SK-N-SH (cell line): ENCODE data around the gene ROBO4. TPM values are rescaled to one million over a fixed set of nuclear protein-coding genes. Genes with fewer than 3 reads are reported as not detected.

ENCODE experiments used
- CTCF ChIA-PET: fragments of 300-600, 350-600 bp; formaldehyde crosslinking; extraction: SDS; loops from one replicate; lab custom pipeline; 2021; lab: Yijun Ruan, JAX
- POLR2A ChIA-PET: fragments of 350-600 bp; sonication (Branson Sonifier 250); formaldehyde crosslinking; extraction: SDS; loops from one replicate; lab custom pipeline; 2020; ENCODE audit warnings: antibody characterized with exemption, inconsistent platforms; lab: Yijun Ruan, JAX
- DNase-seq: peaks from one replicate; pipeline ENCODE4 v3.0.0; 2012
- H2AFZ ChIP-seq: fragments of 200-600 bp; sonication (generic); 2 replicates; pipeline ENCODE4 v1.8.1; 2016; ENCODE audit warnings: antibody characterized with exemption, mild to moderate bottlenecking, low read depth
- H3F3A ChIP-seq: fragments of 200-600 bp; sonication (generic); replicated peaks from 2 replicates; pipeline ENCODE3; 2016; ENCODE audit warnings: antibody characterized with exemption, mild to moderate bottlenecking; ENCODE audit not compliant: insufficient read depth
- H3K27ac ChIP-seq, 2 experiments: fragments of 200-500 bp in 1 of 2; fragments of 200-600 bp in 1 of 2; sonication (Bioruptor generic) in 1 of 2; sonication (generic), shearing (Covaris generic) in 1 of 2; 2 replicates each; pipeline versions ENCODE4 v1.5.1 to v1.6.1; 2014 to 2016; ENCODE audit warnings: low read depth in 2 of 2, inconsistent platforms in 1 of 2, low read length in 1 of 2, mild to moderate bottlenecking in 1 of 2, mixed read lengths in 1 of 2
- H3K27me3 ChIP-seq: fragments of 200-600 bp; sonication (generic), shearing (Covaris generic); 2 replicates; pipeline ENCODE4 v1.6.1; 2016; ENCODE audit warnings: mixed run types; ENCODE audit not compliant: insufficient read depth
- H3K36me3 ChIP-seq, 2 experiments: fragments of 200-500 bp in 1 of 2; fragments of 200-600 bp in 1 of 2; sonication (Bioruptor generic) in 1 of 2; sonication (generic) in 1 of 2; replicated peaks in 1 of 2; 2 replicates each; pipeline versions ENCODE3 to v1.5.1; 2014 to 2016; ENCODE audit warnings: low read length in 1 of 2, mild to moderate bottlenecking in 1 of 2; ENCODE audit not compliant: insufficient read depth in 2 of 2, control insufficient read depth in 1 of 2
- H3K4me1 ChIP-seq, 2 experiments: fragments of 200-500 bp in 1 of 2; fragments of 200-600 bp in 1 of 2; sonication (Bioruptor generic) in 1 of 2; sonication (generic), shearing (Covaris generic) in 1 of 2; 2 replicates each; pipeline versions ENCODE4 v1.5.1 to v1.6.1; 2014 to 2016; ENCODE audit warnings: low read depth in 1 of 2, low read length in 1 of 2, mixed run types in 1 of 2; ENCODE audit not compliant: insufficient read depth in 2 of 2, control insufficient read depth in 1 of 2
- H3K4me2 ChIP-seq: fragments of 200-600 bp; sonication (generic), shearing (Covaris generic); 2 replicates; pipeline ENCODE4 v1.6.1; 2017; ENCODE audit warnings: mixed run types
- H3K4me3 ChIP-seq, 2 experiments: fragments of 200-500 bp in 1 of 2; fragments of 200-600 bp in 1 of 2; sonication (Bioruptor generic) in 1 of 2; sonication (generic), shearing (Covaris generic) in 1 of 2; 2 replicates each; pipeline versions ENCODE4 v1.5.1 to v1.8.1; 2014 to 2016; ENCODE audit warnings: low read depth in 2 of 2, inconsistent platforms in 1 of 2, low read length in 1 of 2, mild to moderate bottlenecking in 1 of 2, mixed read lengths in 1 of 2, moderate library complexity in 1 of 2
- H3K79me2 ChIP-seq: fragments of 200-600 bp; sonication (generic); 2 replicates; pipeline ENCODE4 v1.8.1; 2017; ENCODE audit warnings: mild to moderate bottlenecking; ENCODE audit not compliant: insufficient read depth
- H3K9ac ChIP-seq: fragments of 200-600 bp; sonication (generic); 2 replicates; pipeline ENCODE4 v1.6.1; 2017; ENCODE audit warnings: mixed run types
- H3K9me2 ChIP-seq: fragments of 200-600 bp; sonication (generic); 2 replicates; pipeline ENCODE4 v1.6.1; 2017; ENCODE audit warnings: mixed run types
- H3K9me3 ChIP-seq: fragments of 200-600 bp; sonication (generic); 2 replicates; pipeline ENCODE4 v1.6.1; 2017; ENCODE audit warnings: mixed run types, mild to moderate bottlenecking, moderate library complexity
- H4K20me1 ChIP-seq: fragments of 200-600 bp; sonication (generic); 2 replicates; pipeline ENCODE4 v1.6.1; 2017; ENCODE audit warnings: mild to moderate bottlenecking, mixed run types; ENCODE audit not compliant: insufficient read depth
- CHD2 ChIP-seq: fragments of 150-350 bp; IDR thresholded peaks from 2 replicates; pipeline ENCODE4 v1.6.1; 2018; ENCODE audit warnings: low read length; ENCODE audit not compliant: partially characterized antibody
- ELF1 ChIP-seq: IDR thresholded peaks from 2 replicates; pipeline ENCODE4 v1.4.0; 2012
- EP300 ChIP-seq, 2 experiments: IDR thresholded peaks; 2 replicates each; pipeline versions ENCODE4 v1.4.0 to v1.6.1; 2012; ENCODE audit warnings: borderline replicate concordance in 1 of 2, low read depth in 1 of 2, low read length in 1 of 2
- EZH2phosphoT487 ChIP-seq: fragments of 200-600 bp; sonication (generic); IDR thresholded peaks from 2 replicates; pipeline ENCODE4 v1.6.1; 2017; ENCODE audit warnings: low read depth, mixed run types, mild to moderate bottlenecking, antibody characterized with exemption, moderate library complexity, borderline replicate concordance
- FOSL2 ChIP-seq: IDR thresholded peaks from 2 replicates; pipeline ENCODE4 v1.4.0; 2012; ENCODE audit warnings: low read depth, mild to moderate bottlenecking, moderate library complexity, borderline replicate concordance
- FOXJ3 ChIP-seq: sonication (generic); formaldehyde crosslinking; IDR thresholded peaks from 2 replicates; pipeline ENCODE4 v1.5.1; 2020; ENCODE audit warnings: mild to moderate bottlenecking, missing genetic modification reagents
- FOXM1 ChIP-seq: IDR thresholded peaks from 2 replicates; pipeline ENCODE4 v1.4.0; 2012; ENCODE audit warnings: low read depth, mild to moderate bottlenecking
- GABPA ChIP-seq: IDR thresholded peaks from 2 replicates; pipeline ENCODE4 v1.4.0; 2012; ENCODE audit warnings: low read depth, mild to moderate bottlenecking
- GATA2 ChIP-seq: sonication (generic); formaldehyde crosslinking; IDR thresholded peaks from 2 replicates; pipeline ENCODE4 v1.5.0; 2020; ENCODE audit warnings: mild to moderate bottlenecking, missing genetic modification reagents
- JUND ChIP-seq: IDR thresholded peaks from 2 replicates; pipeline ENCODE4 v1.4.0; 2012
- MXI1 ChIP-seq: IDR thresholded peaks from 2 replicates; pipeline ENCODE4 v1.6.1; 2012; ENCODE audit warnings: mild to moderate bottlenecking, low read depth, low read length, improper control_type of control experiment
- NFIC ChIP-seq: IDR thresholded peaks from 2 replicates; pipeline ENCODE4 v1.4.0; 2012; ENCODE audit warnings: borderline replicate concordance
- NRF1 ChIP-seq: IDR thresholded peaks from 2 replicates; pipeline ENCODE4 v1.6.1; 2012; ENCODE audit warnings: low read depth, mild to moderate bottlenecking, low read length
- POLR2AphosphoS5 ChIP-seq: IDR thresholded peaks from 2 replicates; pipeline ENCODE4 v1.6.1; 2012; ENCODE audit warnings: low read depth, low read length
- RAD21 ChIP-seq: IDR thresholded peaks from 2 replicates; pipeline ENCODE4 v1.6.1; 2012; ENCODE audit warnings: mild to moderate bottlenecking, low read length
- RCOR1 ChIP-seq: fragments of 150-350 bp; IDR thresholded peaks from 2 replicates; pipeline ENCODE4 v1.6.1; 2017; ENCODE audit warnings: antibody characterized with exemption, low read length
- RFX5 ChIP-seq: IDR thresholded peaks from 2 replicates; pipeline ENCODE4 v1.6.1; 2012; ENCODE audit warnings: mild to moderate bottlenecking, improper control_type of control experiment, low read length
- RXRA ChIP-seq: IDR thresholded peaks from 2 replicates; pipeline ENCODE4 v1.4.0; 2012; ENCODE audit warnings: low read depth, mild to moderate bottlenecking, borderline replicate concordance
- SIN3A ChIP-seq: IDR thresholded peaks from 2 replicates; pipeline ENCODE4 v1.6.1; 2012; ENCODE audit warnings: low read depth, mild to moderate bottlenecking, low read length, moderate library complexity, borderline replicate concordance
- SMC3 ChIP-seq: IDR thresholded peaks from 2 replicates; pipeline ENCODE4 v1.6.1; 2012; ENCODE audit warnings: low read depth, low read length, improper control_type of control experiment
- TAF1 ChIP-seq: IDR thresholded peaks from 2 replicates; pipeline ENCODE4 v1.6.1; 2012; ENCODE audit warnings: low read depth, mild to moderate bottlenecking, low read length, moderate library complexity, borderline replicate concordance
- TCF12 ChIP-seq: IDR thresholded peaks from 2 replicates; pipeline ENCODE4 v1.4.0; 2012
- YY1 ChIP-seq: IDR thresholded peaks from 2 replicates; pipeline ENCODE4 v1.4.0; 2012; ENCODE audit warnings: low read depth, mild to moderate bottlenecking
- WGBS: methylation state at CpG from one replicate; pipeline ENCODE4 v1.1.6; 2017; ENCODE audit warnings: low lambda C conversion rate; 5-methylcytosine and 5-hydroxymethylcytosine counted together
- polyA plus RNA-seq, 3 experiments: library from polyadenylated mRNA; depleted of rRNA; stranded (reverse); fragments of >200 nt; gene quantifications; 2 replicates each; pipeline ENCODE4 v1.2.3, GENCODE V29; 2012
- TF ChIP-seq, protein P1 (sequence below): fragments of 150-350 bp; IDR thresholded peaks from 2 replicates; pipeline ENCODE4 v1.6.1; 2017; ENCODE audit warnings: antibody characterized with exemption, low read length, low read depth, borderline replicate concordance
- TF ChIP-seq, protein P2 (sequence below): IDR thresholded peaks from 2 replicates; pipeline ENCODE4 v1.4.0; 2012; ENCODE audit warnings: low read depth, borderline replicate concordance
- TF ChIP-seq, protein P3 (sequence below): IDR thresholded peaks from 2 replicates; pipeline ENCODE4; 2012
- TF ChIP-seq, protein P4 (sequence below): fragments of 200-600 bp; sonication (generic); IDR thresholded peaks from 2 replicates; pipeline ENCODE4 v1.6.1; 2017; ENCODE audit warnings: antibody characterized with exemption, mild to moderate bottlenecking, moderate library complexity
- TF ChIP-seq, protein P5 (sequence below): IDR thresholded peaks from 2 replicates; pipeline ENCODE4 v1.4.0; 2012; ENCODE audit warnings: low read depth, borderline replicate concordance

ROBO4 gene
- polyA plus RNA-seq, 1 of the 3 experiments (the other 2 are of a cell fraction) = 0.95 TPM

DNA sequence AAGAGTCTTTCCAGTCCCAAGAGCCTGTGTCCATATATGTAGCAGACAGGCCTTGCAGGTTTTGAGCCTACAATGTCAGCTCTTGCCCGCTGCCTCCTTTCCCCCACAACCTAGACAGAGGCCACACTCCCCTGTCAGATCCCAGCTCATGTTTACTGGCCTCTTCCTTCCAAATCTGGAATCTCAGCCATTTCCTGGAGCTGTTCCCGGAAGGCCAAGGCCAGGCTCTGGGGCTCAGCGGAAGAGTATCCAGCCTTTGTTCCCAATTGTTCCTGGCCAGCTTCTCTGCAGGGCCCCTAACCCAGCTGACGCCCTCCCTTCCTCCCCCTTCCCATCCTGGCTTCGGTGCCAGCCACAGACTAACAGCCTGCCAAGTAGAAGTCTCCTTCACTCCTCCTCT, 1.0 kb upstream of the ROBO4 start (continued):
- TF ChIP-seq ELF1 = peak; percentile 53; the same call in 1 of the 2 replicates

DNA sequence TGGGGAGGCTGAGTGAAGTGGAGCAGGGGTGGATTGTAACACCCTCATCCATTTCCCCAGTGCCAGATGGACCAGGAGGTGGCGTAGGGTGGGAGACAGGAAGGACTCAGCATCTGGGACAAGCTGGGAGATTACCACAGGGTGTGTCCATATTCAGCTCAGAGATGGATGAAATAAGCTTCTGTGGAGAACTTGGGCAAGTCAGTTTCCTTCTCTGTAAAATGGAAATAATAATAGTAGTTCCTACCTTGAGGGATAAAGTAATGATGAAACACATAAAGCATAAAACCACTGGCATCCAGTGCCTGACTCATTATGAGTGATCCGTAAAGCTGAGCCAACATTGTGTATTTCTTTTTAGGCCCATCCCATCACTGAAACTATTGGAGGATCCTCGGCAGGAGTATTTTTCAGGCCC, 607 bp upstream of the ROBO4 start:
- no peaks in the 10 kb centered on the region for H3K36me3 ChIP-seq
- peak; percentile 15 for DNase-seq
- POLR2A ChIA-PET = no interaction called here
- peaks cover 37% of the 10 kb centered on the region for H3F3A ChIP-seq
- peak overlapping the region; percentile 64; the same call in 1 of the 2 replicates for H2AFZ ChIP-seq
- H3K4me2 ChIP-seq = peak overlapping the region; percentile 56; the same call in 1 of the 2 replicates
- H3K27me3 ChIP-seq = no peaks in the 10 kb centered on the region
- H3K79me2 ChIP-seq = no peaks in the 10 kb centered on the region
- H3K9me2 ChIP-seq = no peaks in the 10 kb centered on the region
- H4K20me1 ChIP-seq = no peaks in the 10 kb centered on the region
- peaks cover 4 to 34% of the 10 kb centered on the region in 2 experiments; a peak in 3 of 4 replicates for H3K4me1 ChIP-seq
- CTCF ChIA-PET = interaction anchor here (1.1 to 1.5 kb wide), 4 partner anchors 17 to 507 kb away, joined by 3 to 4 read pairs (median 4); no protein-coding TSS in a partner anchor
- 29% methylated on average over 3 of the region's 3 CpGs for WGBS
- H3K27ac ChIP-seq = peak overlapping the region; percentile 78 to 96; a peak in 3 of 4 replicates
- no peak overlapping the region for H3K4me3 ChIP-seq
- H3K9ac ChIP-seq = peak overlapping the region; percentile 64
- no peaks in the 10 kb centered on the region for H3K9me3 ChIP-seq
- TF ChIP-seq, protein P1, sequence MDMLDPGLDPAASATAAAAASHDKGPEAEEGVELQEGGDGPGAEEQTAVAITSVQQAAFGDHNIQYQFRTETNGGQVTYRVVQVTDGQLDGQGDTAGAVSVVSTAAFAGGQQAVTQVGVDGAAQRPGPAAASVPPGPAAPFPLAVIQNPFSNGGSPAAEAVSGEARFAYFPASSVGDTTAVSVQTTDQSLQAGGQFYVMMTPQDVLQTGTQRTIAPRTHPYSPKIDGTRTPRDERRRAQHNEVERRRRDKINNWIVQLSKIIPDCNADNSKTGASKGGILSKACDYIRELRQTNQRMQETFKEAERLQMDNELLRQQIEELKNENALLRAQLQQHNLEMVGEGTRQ = no peak
- TF ChIP-seq GATA2 = no peak
- TF ChIP-seq, protein P2, sequence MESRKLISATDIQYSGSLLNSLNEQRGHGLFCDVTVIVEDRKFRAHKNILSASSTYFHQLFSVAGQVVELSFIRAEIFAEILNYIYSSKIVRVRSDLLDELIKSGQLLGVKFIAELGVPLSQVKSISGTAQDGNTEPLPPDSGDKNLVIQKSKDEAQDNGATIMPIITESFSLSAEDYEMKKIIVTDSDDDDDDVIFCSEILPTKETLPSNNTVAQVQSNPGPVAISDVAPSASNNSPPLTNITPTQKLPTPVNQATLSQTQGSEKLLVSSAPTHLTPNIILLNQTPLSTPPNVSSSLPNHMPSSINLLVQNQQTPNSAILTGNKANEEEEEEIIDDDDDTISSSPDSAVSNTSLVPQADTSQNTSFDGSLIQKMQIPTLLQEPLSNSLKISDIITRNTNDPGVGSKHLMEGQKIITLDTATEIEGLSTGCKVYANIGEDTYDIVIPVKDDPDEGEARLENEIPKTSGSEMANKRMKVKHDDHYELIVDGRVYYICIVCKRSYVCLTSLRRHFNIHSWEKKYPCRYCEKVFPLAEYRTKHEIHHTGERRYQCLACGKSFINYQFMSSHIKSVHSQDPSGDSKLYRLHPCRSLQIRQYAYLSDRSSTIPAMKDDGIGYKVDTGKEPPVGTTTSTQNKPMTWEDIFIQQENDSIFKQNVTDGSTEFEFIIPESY = no peak
- TF ChIP-seq, protein P3, sequence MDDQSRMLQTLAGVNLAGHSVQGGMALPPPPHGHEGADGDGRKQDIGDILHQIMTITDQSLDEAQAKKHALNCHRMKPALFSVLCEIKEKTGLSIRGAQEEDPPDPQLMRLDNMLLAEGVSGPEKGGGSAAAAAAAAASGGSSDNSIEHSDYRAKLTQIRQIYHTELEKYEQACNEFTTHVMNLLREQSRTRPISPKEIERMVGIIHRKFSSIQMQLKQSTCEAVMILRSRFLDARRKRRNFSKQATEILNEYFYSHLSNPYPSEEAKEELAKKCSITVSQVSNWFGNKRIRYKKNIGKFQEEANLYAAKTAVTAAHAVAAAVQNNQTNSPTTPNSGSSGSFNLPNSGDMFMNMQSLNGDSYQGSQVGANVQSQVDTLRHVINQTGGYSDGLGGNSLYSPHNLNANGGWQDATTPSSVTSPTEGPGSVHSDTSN = peak; percentile 46; the same call in 1 of the 2 replicates
- TF ChIP-seq YY1 = no peak
- TF ChIP-seq MXI1 = no peak
- no peak for TF ChIP-seq CHD2
- no peak for TF ChIP-seq FOXJ3
- no peak for TF ChIP-seq EP300 (IDR thresholded peaks at IDR 0.05; ENCODE audit: borderline replicate concordance in 1 of 2, low read depth in 1 of 2, low read length in 1 of 2)
- TF ChIP-seq SIN3A = no peak
- peak; percentile 36; the same call in 1 of the 2 replicates for TF ChIP-seq TCF12
- TF ChIP-seq RCOR1 = no peak
- no peak for TF ChIP-seq EZH2phosphoT487
- TF ChIP-seq GABPA = no peak
- TF ChIP-seq POLR2AphosphoS5 = peak; percentile 67; the same call in 1 of the 2 replicates
- no peak for TF ChIP-seq FOXM1
- no peak for TF ChIP-seq NFIC
- no peak for TF ChIP-seq ELF1
- no peak for TF ChIP-seq RFX5
- TF ChIP-seq FOSL2 = peak; percentile 89
- no peak for TF ChIP-seq SMC3
- TF ChIP-seq, protein P4, sequence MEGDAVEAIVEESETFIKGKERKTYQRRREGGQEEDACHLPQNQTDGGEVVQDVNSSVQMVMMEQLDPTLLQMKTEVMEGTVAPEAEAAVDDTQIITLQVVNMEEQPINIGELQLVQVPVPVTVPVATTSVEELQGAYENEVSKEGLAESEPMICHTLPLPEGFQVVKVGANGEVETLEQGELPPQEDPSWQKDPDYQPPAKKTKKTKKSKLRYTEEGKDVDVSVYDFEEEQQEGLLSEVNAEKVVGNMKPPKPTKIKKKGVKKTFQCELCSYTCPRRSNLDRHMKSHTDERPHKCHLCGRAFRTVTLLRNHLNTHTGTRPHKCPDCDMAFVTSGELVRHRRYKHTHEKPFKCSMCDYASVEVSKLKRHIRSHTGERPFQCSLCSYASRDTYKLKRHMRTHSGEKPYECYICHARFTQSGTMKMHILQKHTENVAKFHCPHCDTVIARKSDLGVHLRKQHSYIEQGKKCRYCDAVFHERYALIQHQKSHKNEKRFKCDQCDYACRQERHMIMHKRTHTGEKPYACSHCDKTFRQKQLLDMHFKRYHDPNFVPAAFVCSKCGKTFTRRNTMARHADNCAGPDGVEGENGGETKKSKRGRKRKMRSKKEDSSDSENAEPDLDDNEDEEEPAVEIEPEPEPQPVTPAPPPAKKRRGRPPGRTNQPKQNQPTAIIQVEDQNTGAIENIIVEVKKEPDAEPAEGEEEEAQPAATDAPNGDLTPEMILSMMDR = peak; percentile 27
- TF ChIP-seq NRF1 = no peak
- peak; percentile 76 for TF ChIP-seq JUND
- TF ChIP-seq RXRA = 0 out of 2 replicates have a peak, but pooled peaks have one; percentile 36
- TF ChIP-seq, protein P5, sequence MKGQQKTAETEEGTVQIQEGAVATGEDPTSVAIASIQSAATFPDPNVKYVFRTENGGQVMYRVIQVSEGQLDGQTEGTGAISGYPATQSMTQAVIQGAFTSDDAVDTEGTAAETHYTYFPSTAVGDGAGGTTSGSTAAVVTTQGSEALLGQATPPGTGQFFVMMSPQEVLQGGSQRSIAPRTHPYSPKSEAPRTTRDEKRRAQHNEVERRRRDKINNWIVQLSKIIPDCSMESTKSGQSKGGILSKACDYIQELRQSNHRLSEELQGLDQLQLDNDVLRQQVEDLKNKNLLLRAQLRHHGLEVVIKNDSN = no peak
- no peak for TF ChIP-seq RAD21
- TF ChIP-seq TAF1 = no peak
